Suprapubic skin (tissue), 4 donors: ENCODE measurements around the gene AP1M1. TPM values are rescaled to one million over a fixed set of nuclear protein-coding genes. Genes with fewer than 3 reads are reported as not detected.
"Not testable (repeated sequence)": the region's sequence is repeated elsewhere in the genome, so short reads cannot be mapped to it uniquely, and the experiment has no call there.

ENCODE experiments used
- DNase-seq, 2 donors: peaks; one replicate each; pipeline ENCODE4 v3.0.0-alpha.2; 2019; ENCODE audit warnings: low spot score in 2 of 2
- H3K27ac ChIP-seq: fragments of 200-600 bp; sonication (generic); one replicate; pipeline ENCODE4 v1.5.1; 2019
- H3K27me3 ChIP-seq: fragments of 200-600 bp; sonication (generic); one replicate; pipeline ENCODE4 v1.5.1; 2019
- H3K36me3 ChIP-seq: fragments of 200-600 bp; sonication (generic); one replicate; pipeline ENCODE4 v1.5.1; 2019
- H3K4me1 ChIP-seq: fragments of 200-600 bp; sonication (generic); one replicate; pipeline ENCODE4 v1.5.1; 2019
- H3K4me3 ChIP-seq: fragments of 200-600 bp; sonication (generic); one replicate; pipeline ENCODE4 v1.5.1; 2019; ENCODE audit warnings: mild to moderate bottlenecking
- H3K9me3 ChIP-seq: fragments of 200-600 bp; sonication (generic); one replicate; pipeline ENCODE4 v1.5.1; 2019
- EP300 ChIP-seq: sonication (generic); formaldehyde crosslinking; IDR thresholded peaks from one replicate; pipeline ENCODE4 v1.6.1; 2017; ENCODE audit warnings: antibody characterized with exemption
- POLR2A ChIP-seq, 2 donors: fragments of 450-650 bp; IDR thresholded peaks; one replicate each; pipeline ENCODE4 v1.6.1; 2017; ENCODE audit warnings: antibody characterized with exemption in 2 of 2, mild to moderate bottlenecking in 2 of 2, moderate library complexity in 2 of 2
- POLR2AphosphoS5 ChIP-seq, 3 donors: sonication (generic); formaldehyde crosslinking; IDR thresholded peaks; one replicate each; pipeline ENCODE4 v1.6.1; 2017; ENCODE audit warnings: antibody characterized with exemption in 3 of 3
- WGBS: methylation state at CpG from one replicate; pipeline ENCODE4 v1.1.5; 2018; 5-methylcytosine and 5-hydroxymethylcytosine counted together
- total RNA-seq, 4 donors: library from RNA; depleted of rRNA; stranded (reverse); fragments of >200 nt; gene quantifications; one replicate each; pipeline ENCODE4 v1.1.0, GENCODE V29; 2016
- TF ChIP-seq, protein P1 (sequence below), 2 donors: fragments of 200-600 bp in 1 of 2; fragments of 450-650 bp in 1 of 2; sonication (generic) in 1 of 2; IDR thresholded peaks; one replicate each; pipeline ENCODE4 v1.5.1; 2016 to 2019; ENCODE audit warnings: antibody characterized with exemption in 2 of 2, mild to moderate bottlenecking in 1 of 2, moderate library complexity in 1 of 2

The AP1M1 gene
- total RNA-seq, 4 donors from 2014 or later = 37.2 to 61.2 (median 45.0) TPM

DNA sequence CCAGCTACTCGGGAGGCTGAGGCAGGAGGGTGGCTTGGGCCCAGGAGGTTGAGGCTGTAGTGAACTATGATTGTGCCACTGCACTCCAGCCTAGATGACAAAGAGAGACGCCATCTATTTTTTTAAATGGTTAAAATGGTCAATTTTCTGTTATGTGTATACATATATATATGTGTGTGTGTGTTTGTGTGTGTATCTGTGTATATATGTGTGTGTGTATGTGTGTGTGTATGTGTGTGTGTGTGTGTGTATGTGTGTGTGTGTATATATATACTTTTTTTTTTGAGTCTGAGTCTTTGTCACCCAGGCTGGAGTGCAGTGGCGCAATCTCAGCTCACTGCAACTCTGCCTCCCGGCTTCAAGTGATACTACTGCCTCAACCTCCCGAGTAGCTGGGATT lies 84.0 kb downstream of the AP1M1 start:
- TF ChIP-seq EP300 (no peak), POLR2A (IDR thresholded peaks at IDR 0.05) (no peak), POLR2AphosphoS5 (IDR thresholded peaks at IDR 0.05) (no peak)
- TF ChIP-seq, protein P1, sequence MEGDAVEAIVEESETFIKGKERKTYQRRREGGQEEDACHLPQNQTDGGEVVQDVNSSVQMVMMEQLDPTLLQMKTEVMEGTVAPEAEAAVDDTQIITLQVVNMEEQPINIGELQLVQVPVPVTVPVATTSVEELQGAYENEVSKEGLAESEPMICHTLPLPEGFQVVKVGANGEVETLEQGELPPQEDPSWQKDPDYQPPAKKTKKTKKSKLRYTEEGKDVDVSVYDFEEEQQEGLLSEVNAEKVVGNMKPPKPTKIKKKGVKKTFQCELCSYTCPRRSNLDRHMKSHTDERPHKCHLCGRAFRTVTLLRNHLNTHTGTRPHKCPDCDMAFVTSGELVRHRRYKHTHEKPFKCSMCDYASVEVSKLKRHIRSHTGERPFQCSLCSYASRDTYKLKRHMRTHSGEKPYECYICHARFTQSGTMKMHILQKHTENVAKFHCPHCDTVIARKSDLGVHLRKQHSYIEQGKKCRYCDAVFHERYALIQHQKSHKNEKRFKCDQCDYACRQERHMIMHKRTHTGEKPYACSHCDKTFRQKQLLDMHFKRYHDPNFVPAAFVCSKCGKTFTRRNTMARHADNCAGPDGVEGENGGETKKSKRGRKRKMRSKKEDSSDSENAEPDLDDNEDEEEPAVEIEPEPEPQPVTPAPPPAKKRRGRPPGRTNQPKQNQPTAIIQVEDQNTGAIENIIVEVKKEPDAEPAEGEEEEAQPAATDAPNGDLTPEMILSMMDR (IDR thresholded peaks at IDR 0.05) = no peak
- H3K27ac ChIP-seq = no peak overlapping the region
- DNase-seq = no peak
- WGBS = 83% methylated on average over 5 of the region's 5 CpGs
- H3K4me3 ChIP-seq = no peak overlapping the region
- no peaks in the 10 kb centered on the region for H3K27me3 ChIP-seq
- H3K9me3 ChIP-seq = no peaks in the 10 kb centered on the region
- H3K4me1 ChIP-seq = peaks cover 45% of the 10 kb centered on the region
- no peaks in the 10 kb centered on the region for H3K36me3 ChIP-seq

DNA sequence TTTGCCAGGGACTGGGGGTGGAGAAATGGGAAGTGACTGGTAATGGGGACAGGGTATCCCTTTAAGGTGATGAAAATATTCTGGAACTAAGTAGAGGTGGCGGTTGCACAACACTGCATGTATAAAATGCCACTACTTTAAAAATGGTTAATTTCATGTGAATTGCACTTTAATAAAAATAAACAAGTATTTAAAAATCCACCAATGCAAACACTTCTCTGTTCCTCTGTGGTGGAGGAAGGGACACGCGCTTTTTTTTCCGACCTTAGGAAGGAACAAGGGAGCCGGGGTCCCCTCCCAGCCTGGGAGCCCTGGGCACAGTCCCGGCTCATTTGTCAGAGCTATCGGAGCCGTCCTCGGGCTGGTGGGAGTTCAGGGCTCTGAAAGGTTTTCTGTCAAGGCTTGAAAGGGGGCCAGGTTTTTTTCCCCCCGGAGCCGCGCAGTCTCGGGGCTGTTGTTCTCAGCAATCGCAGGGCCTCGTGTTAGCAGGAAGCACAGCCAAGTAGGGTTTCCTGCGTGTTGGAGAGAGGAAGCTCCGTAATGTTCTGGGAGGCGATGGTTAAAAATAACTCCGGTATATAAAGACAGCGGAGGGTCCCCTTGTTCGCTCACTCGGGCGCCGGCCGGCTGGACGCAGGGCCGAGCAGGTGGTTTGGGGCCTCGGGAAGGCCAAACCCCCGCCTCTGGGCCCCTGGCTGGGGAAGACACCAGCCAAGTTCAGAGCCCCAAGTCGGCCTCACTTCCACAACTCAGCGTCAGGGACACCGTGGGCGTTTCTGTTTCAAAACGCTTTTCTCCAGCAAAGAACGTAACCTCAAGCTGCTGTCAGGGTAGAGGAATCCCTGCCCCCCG lies 85.7 kb downstream of the AP1M1 start:
- peak overlapping the region; percentile 38 for H3K4me3 ChIP-seq
- no peaks in the 10 kb centered on the region for H3K36me3 ChIP-seq
- WGBS = 5% methylated on average over 30 of the region's 36 CpGs
- no peaks in the 10 kb centered on the region for H3K9me3 ChIP-seq
- H3K27ac ChIP-seq = peak overlapping the region; percentile 89
- TF ChIP-seq POLR2A (IDR thresholded peaks at IDR 0.05) (peak; percentile 15 to 71), POLR2AphosphoS5 (IDR thresholded peaks at IDR 0.05) (peak in 1 of 3 donors; percentile 39), EP300 (no peak)
- TF ChIP-seq, protein P1 (IDR thresholded peaks at IDR 0.05) = no peak
- peaks cover 46% of the 10 kb centered on the region for H3K4me1 ChIP-seq
- peak; percentile 87 to 90 for DNase-seq
- no peaks in the 10 kb centered on the region for H3K27me3 ChIP-seq

DNA sequence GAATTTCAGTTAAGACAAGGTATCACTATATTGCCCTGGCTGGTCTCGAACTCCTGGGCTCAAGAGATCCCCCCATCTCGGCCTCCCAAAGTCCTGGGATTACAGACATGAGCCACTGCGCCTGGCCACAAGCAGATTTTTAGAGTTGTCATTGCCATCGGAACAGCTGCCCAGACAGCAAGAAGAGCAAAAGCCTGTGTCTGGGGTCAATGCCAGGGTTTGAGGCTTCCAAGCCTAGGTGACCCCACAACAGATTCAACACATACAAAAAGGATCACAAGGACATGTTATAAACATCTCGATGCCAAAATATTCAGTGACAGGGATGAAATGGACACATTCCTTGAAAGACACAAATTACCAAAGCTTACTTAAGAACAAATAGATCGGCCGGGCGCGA lies 86.8 kb downstream of the AP1M1 start:
- Histone ChIP-seq H3K4me3 (no peak overlapping the region), H3K27me3 (no peaks in the 10 kb centered on the region), H3K4me1 (peaks cover 44% of the 10 kb centered on the region), H3K36me3 (no peaks in the 10 kb centered on the region), H3K9me3 (no peaks in the 10 kb centered on the region), H3K27ac (peak overlapping the region; percentile 89)
- WGBS = 89% methylated on average over 9 of the region's 9 CpGs
- TF ChIP-seq, protein P1 (IDR thresholded peaks at IDR 0.05) = no peak
- TF ChIP-seq POLR2AphosphoS5 (IDR thresholded peaks at IDR 0.05) (no peak), POLR2A (IDR thresholded peaks at IDR 0.05) (no peak), EP300 (no peak)
- no peak for DNase-seq

DNA sequence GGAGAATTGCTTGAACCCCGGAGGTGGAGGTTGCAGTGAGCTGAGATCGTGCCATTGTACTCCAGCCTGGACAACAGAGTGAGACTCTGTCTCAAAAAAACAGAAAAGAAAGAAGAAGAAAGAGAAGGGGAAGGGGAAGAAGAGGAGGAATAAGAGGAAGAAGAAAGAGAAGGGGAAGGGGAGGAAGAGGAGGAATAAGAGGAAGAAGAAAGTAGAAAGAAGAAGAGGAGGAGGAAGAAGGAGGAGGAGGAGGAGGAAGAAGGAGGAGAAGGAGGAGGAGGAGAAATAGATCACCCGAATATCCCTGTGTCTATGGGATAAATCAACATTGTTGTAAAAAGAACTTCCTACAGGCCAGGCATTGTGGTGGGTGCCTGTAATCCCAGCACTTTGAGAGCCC lies 87.4 kb downstream of the AP1M1 start:
- Histone ChIP-seq H3K4me1 (peaks cover 40% of the 10 kb centered on the region), H3K27ac (peak overlapping the region; percentile 89)
- not testable (repeated sequence) for DNase-seq, H3K9me3 ChIP-seq, H3K4me3 ChIP-seq, H3K27me3 ChIP-seq, H3K36me3 ChIP-seq
- 87% methylated on average over 3 of the region's 3 CpGs for WGBS

DNA sequence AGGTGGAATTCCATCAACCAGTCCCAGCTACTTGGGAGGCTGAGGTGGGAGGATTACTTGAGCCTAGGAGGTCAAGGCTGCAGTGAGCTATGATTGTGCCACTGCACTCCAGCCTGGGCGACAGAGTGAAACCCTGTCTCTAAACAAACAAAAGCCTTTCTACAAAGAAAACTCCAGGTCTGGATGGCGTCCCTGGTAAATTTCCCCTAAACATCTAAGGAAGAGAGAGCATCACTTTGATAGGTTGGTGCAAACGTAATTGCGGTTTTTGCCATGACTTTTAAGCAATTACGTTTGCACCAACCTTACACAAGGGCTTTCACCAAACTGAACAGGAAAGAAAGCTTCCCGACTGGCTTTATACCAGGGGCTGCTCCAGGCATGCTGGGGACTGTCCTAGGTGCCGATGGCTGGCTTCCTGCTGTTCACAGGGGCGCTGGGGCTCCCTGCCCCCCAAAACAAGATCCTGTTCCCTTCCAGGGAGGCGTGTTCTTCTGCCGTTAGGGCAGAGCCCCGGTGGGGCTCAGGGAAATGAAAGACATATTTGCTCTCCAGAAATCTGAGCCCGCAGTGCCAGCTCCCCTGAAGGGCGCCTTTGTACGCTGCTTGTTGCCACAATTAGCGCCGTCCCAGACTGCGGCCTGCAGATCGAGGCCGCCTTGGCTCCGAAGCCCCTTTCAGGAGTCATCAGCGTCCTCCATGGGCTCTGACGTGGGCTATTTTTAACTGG lies 88.2 kb downstream of the AP1M1 start:
- TF ChIP-seq, protein P1 (IDR thresholded peaks at IDR 0.05) = no peak
- TF ChIP-seq POLR2AphosphoS5 (IDR thresholded peaks at IDR 0.05) = no peak
- no peak for TF ChIP-seq EP300
- TF ChIP-seq POLR2A (IDR thresholded peaks at IDR 0.05) = no peak
- Histone ChIP-seq H3K4me3 (peak overlapping the region; percentile 30), H3K9me3 (no peaks in the 10 kb centered on the region), H3K4me1 (peaks cover 40% of the 10 kb centered on the region), H3K27me3 (no peaks in the 10 kb centered on the region), H3K27ac (peak overlapping the region; percentile 73), H3K36me3 (no peaks in the 10 kb centered on the region)
- WGBS = 33% methylated on average over 20 of the region's 22 CpGs
- no peak for DNase-seq
